ENCODE measurements around the gene ABCG1.

Gene ABCG1

DNA sequence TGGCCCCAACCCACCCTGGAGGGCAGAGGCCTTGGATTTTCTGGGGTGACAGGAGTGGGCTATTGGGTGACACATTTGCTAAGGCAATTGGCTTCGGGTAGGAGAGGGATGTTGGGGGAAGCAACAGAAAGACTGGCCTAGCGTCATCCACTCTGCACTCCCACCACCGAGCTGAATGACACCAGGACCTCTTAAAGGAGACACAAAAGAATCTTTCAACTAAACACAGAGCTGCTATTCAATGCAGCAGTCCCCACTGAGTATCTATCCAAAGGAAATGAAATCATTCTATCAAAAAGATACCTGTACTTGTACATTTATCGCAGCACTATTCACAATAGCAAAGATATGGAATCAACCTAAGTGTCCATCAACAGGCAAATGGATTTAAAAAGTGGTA lies 125.7 kb downstream of the ABCG1 start:
- no peak for DNase-seq
- Histone ChIP-seq H3K27me3 (replicated peaks; ENCODE audit: insufficient read depth, low read length) (peaks cover 86% of the 10 kb centered on the region), H3K9me2 (replicated peaks; ENCODE audit: insufficient read depth, low read length) (no peaks in the 10 kb centered on the region), H3F3A (ENCODE audit: insufficient read depth, low read length) (no peaks in the 10 kb centered on the region), H3K4me1 (ENCODE audit: low read length) (no peaks in the 10 kb centered on the region), H3K36me3 (replicated peaks; ENCODE audit: insufficient read depth, low read length) (no peaks in the 10 kb centered on the region), H3K9ac (ENCODE audit: low read length) (no peak overlapping the region), H3K4me2 (ENCODE audit: low read depth, low read length) (no peak overlapping the region), H3K9me3 (replicated peaks; ENCODE audit: insufficient read depth, low read length) (no peaks in the 10 kb centered on the region), H3K27ac (ENCODE audit: low read length) (no peak overlapping the region), H3K79me2 (ENCODE audit: low read length) (no peaks in the 10 kb centered on the region), H2AFZ (ENCODE audit: low read length) (no peak overlapping the region), H4K20me1 (ENCODE audit: insufficient read depth, low read length) (no peaks in the 10 kb centered on the region), H3K4me3 (ENCODE audit: low read length) (no peak overlapping the region)
- TF ChIP-seq, protein P1, sequence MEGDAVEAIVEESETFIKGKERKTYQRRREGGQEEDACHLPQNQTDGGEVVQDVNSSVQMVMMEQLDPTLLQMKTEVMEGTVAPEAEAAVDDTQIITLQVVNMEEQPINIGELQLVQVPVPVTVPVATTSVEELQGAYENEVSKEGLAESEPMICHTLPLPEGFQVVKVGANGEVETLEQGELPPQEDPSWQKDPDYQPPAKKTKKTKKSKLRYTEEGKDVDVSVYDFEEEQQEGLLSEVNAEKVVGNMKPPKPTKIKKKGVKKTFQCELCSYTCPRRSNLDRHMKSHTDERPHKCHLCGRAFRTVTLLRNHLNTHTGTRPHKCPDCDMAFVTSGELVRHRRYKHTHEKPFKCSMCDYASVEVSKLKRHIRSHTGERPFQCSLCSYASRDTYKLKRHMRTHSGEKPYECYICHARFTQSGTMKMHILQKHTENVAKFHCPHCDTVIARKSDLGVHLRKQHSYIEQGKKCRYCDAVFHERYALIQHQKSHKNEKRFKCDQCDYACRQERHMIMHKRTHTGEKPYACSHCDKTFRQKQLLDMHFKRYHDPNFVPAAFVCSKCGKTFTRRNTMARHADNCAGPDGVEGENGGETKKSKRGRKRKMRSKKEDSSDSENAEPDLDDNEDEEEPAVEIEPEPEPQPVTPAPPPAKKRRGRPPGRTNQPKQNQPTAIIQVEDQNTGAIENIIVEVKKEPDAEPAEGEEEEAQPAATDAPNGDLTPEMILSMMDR (IDR thresholded peaks at IDR 0.05; ENCODE audit: low read length) = no peak
- TF ChIP-seq EZH2 (optimal IDR thresholded peaks at IDR 0.05; ENCODE audit: low read depth, low read length) (no peak), EZH2phosphoT487 (IDR thresholded peaks at IDR 0.05; ENCODE audit: low read length) (no peak)

DNA sequence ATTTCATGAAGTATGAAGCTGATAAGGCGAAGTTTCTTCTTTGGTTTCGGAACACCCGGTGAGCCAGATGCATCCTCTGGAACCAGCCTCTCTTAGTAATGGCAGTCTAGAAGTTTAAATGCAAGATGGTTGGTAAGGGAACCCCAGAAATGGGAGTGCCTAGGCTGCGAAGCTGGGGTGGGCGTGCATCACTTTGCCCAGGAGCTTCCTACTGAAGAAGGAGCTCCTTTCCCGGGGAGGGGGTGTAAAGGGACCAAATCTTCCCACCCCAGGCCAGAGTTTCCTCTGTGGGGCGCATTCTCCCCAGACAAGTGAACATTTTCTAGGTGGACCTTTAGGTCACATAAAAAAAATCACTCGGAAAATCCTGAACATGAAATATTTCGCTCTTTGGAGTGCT lies 127.5 kb downstream of the ABCG1 start:
- Histone ChIP-seq H3K36me3 (replicated peaks; ENCODE audit: insufficient read depth, low read length) (no peaks in the 10 kb centered on the region), H2AFZ (ENCODE audit: low read length) (no peak overlapping the region), H3K9me2 (replicated peaks; ENCODE audit: insufficient read depth, low read length) (no peaks in the 10 kb centered on the region), H3K9me3 (replicated peaks; ENCODE audit: insufficient read depth, low read length) (no peaks in the 10 kb centered on the region), H4K20me1 (ENCODE audit: insufficient read depth, low read length) (no peaks in the 10 kb centered on the region), H3K79me2 (ENCODE audit: low read length) (no peaks in the 10 kb centered on the region), H3F3A (ENCODE audit: insufficient read depth, low read length) (no peaks in the 10 kb centered on the region), H3K27ac (ENCODE audit: low read length) (no peak overlapping the region), H3K4me1 (ENCODE audit: low read length) (no peaks in the 10 kb centered on the region), H3K27me3 (replicated peaks; ENCODE audit: insufficient read depth, low read length) (peaks cover 93% of the 10 kb centered on the region), H3K4me2 (ENCODE audit: low read depth, low read length) (no peak overlapping the region), H3K9ac (ENCODE audit: low read length) (no peak overlapping the region), H3K4me3 (ENCODE audit: low read length) (no peak overlapping the region)
- TF ChIP-seq, protein P1 (IDR thresholded peaks at IDR 0.05; ENCODE audit: low read length) = no peak
- TF ChIP-seq EZH2 (optimal IDR thresholded peaks at IDR 0.05; ENCODE audit: low read depth, low read length) = no peak
- TF ChIP-seq EZH2phosphoT487 (IDR thresholded peaks at IDR 0.05; ENCODE audit: low read length) = no peak
- no peak for DNase-seq
